Osteoblast (primary cell): ENCODE results near the gene MARCHF3. TPM values are rescaled to one million over a fixed set of nuclear protein-coding genes. Genes with fewer than 3 reads are reported as not detected.
"Not testable (repeated sequence)": the region's sequence is repeated elsewhere in the genome, so short reads cannot be mapped to it uniquely, and the experiment has no call there.

Experiments used
- DNase-seq: peaks from one replicate; pipeline ENCODE4 v3.0.0; 2011; ENCODE audit warnings: low spot score, mixed read lengths; ENCODE audit not compliant: insufficient read length; ENCODE audit errors: missing footprints
- H2AFZ ChIP-seq: 2 replicates; pipeline ENCODE4 v1.6.0; 2011; ENCODE audit warnings: mild to moderate bottlenecking, low read length
- H3K27ac ChIP-seq: 2 replicates; pipeline ENCODE4 v1.5.1; 2011; ENCODE audit warnings: mild to moderate bottlenecking, low read depth, low read length, moderate library complexity
- H3K27me3 ChIP-seq: 2 replicates; pipeline ENCODE4 v1.6.0; 2012; ENCODE audit warnings: mild to moderate bottlenecking, control low read depth, inconsistent platforms, low read length, moderate library complexity; ENCODE audit not compliant: insufficient read depth
- H3K36me3 ChIP-seq: 2 replicates; pipeline ENCODE4 v1.5.1; 2011; ENCODE audit warnings: mild to moderate bottlenecking, low read length, control low read depth, moderate library complexity; ENCODE audit not compliant: insufficient read depth
- H3K4me1 ChIP-seq: 2 replicates; pipeline ENCODE4 v1.5.1; 2011; ENCODE audit warnings: mild to moderate bottlenecking, low read length, control low read depth, moderate library complexity; ENCODE audit not compliant: insufficient read depth
- H3K4me2 ChIP-seq: 2 replicates; pipeline ENCODE4 v1.6.0; 2011; ENCODE audit warnings: mild to moderate bottlenecking, low read length; ENCODE audit not compliant: insufficient read depth
- H3K4me3 ChIP-seq: fragments of 200-600 bp; sonication (generic); 3 replicates; pipeline ENCODE4 v1.5.1; 2012; ENCODE audit warnings: mild to moderate bottlenecking, low read length, inconsistent platforms; ENCODE audit not compliant: insufficient read depth
- H3K79me2 ChIP-seq: 2 replicates; pipeline ENCODE4 v1.6.0; 2012; ENCODE audit warnings: mild to moderate bottlenecking, low read length, control low read depth, inconsistent platforms; ENCODE audit not compliant: insufficient read depth
- H3K9me3 ChIP-seq: 2 replicates; pipeline ENCODE4 v1.5.1; 2011; ENCODE audit warnings: low read depth, low read length, control low read depth
- H4K20me1 ChIP-seq: 2 replicates; pipeline ENCODE4 v1.6.0; 2012; ENCODE audit warnings: mild to moderate bottlenecking, low read length, control low read depth; ENCODE audit not compliant: insufficient read depth
- CTCF ChIP-seq: IDR thresholded peaks from 2 replicates; pipeline ENCODE4 v1.5.1; 2011; ENCODE audit warnings: mild to moderate bottlenecking, low read depth, low read length, moderate library complexity; ENCODE audit errors: extremely low read depth
- total RNA-seq: library from RNA; depleted of rRNA; stranded (reverse); fragments of >200 nt; gene quantifications from 2 replicates; pipeline ENCODE4 v1.2.3, GENCODE V29; 2012

The MARCHF3 gene
- total RNA-seq, 1 donor, result 2.2 TPM

- no peak overlapping the region for H3K4me2 ChIP-seq
- no peak overlapping the region for H3K27ac ChIP-seq
- no peaks in the 10 kb centered on the region for H3K36me3 ChIP-seq
- TF ChIP-seq CTCF, result no peak
- no peak overlapping the region for H3K4me3 ChIP-seq
- H3K9me3 ChIP-seq, result no peaks in the 10 kb centered on the region
- no peaks in the 10 kb centered on the region for H3K4me1 ChIP-seq
- H2AFZ ChIP-seq, result no peak overlapping the region
- no peaks in the 10 kb centered on the region for H3K79me2 ChIP-seq
- peaks cover 2% of the 10 kb centered on the region for H4K20me1 ChIP-seq
- no peaks in the 10 kb centered on the region for H3K27me3 ChIP-seq
- DNase-seq, result no peak
These were observed 83.0 kb downstream of the MARCHF3 start for GRCh38 chr5:126947146-126948010.

- H3K4me2 ChIP-seq, H3K79me2 ChIP-seq, H3K4me3 ChIP-seq, H4K20me1 ChIP-seq, H3K9me3 ChIP-seq, H3K36me3 ChIP-seq, H3K27ac ChIP-seq, DNase-seq, H2AFZ ChIP-seq, H3K27me3 ChIP-seq: not testable (repeated sequence)
- H3K4me1 ChIP-seq, result peaks cover 13% of the 10 kb centered on the region
These were observed 87.5 kb downstream of the MARCHF3 start for GRCh38 chr5:126942908-126943307.

DNA sequence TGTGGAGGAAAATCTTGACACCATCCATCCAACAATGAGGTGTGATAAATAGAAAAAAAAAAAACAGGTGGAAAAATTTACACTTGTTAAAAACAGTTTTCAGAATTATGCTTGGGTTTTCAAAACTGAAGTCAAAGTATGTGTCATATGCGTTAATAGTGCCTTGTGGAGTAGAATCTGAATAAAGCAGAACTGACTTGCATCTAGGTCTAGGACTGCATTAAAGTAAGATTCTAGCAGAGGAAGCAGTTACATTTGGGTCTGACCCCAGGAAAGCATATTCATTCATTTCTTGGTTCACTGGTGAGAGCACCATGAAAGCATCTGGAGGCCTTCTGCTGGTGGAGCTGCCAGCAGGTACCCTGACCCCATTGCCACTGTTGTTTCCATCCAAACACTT, 89.0 kb downstream of the MARCHF3 start:
- H3K9me3 ChIP-seq, result no peaks in the 10 kb centered on the region
- H2AFZ ChIP-seq, result no peak overlapping the region
- no peaks in the 10 kb centered on the region for H4K20me1 ChIP-seq
- no peak overlapping the region for H3K4me2 ChIP-seq
- no peak for TF ChIP-seq CTCF
- H3K27me3 ChIP-seq, result no peaks in the 10 kb centered on the region
- no peak overlapping the region for H3K4me3 ChIP-seq
- H3K79me2 ChIP-seq, result no peaks in the 10 kb centered on the region
- no peaks in the 10 kb centered on the region for H3K36me3 ChIP-seq
- no peak for DNase-seq
- H3K4me1 ChIP-seq, result peaks cover 17% of the 10 kb centered on the region
- H3K27ac ChIP-seq, result no peak overlapping the region

- no peak for DNase-seq
- Histone ChIP-seq H2AFZ (no peak overlapping the region), H3K4me2 (no peak overlapping the region), H3K4me3 (no peak overlapping the region), H3K79me2 (no peaks in the 10 kb centered on the region), H3K9me3 (no peaks in the 10 kb centered on the region), H3K27me3 (no peaks in the 10 kb centered on the region), H3K27ac (no peak overlapping the region), H3K4me1 (peaks cover 17% of the 10 kb centered on the region), H4K20me1 (no peaks in the 10 kb centered on the region), H3K36me3 (no peaks in the 10 kb centered on the region)
- no peak for TF ChIP-seq CTCF
These were observed 90.5 kb downstream of the MARCHF3 start for GRCh38 chr5:126939887-126940286.
